NCI-H1417 (cell line): ENCODE data around the gene PPP1R1B.
A peak's percentile ranks its signal among the peaks of the same experiment; 100 is the strongest.
"Not testable (repeated sequence)": the region's sequence is repeated elsewhere in the genome, so short reads cannot be mapped to it uniquely, and the experiment has no call there.

Source experiments
- DNase-seq, 3 experiments: peaks; one replicate each; lab custom pipeline; 2025; lab: John Stamatoyannopoulos, UW

Gene PPP1R1B

DNA sequence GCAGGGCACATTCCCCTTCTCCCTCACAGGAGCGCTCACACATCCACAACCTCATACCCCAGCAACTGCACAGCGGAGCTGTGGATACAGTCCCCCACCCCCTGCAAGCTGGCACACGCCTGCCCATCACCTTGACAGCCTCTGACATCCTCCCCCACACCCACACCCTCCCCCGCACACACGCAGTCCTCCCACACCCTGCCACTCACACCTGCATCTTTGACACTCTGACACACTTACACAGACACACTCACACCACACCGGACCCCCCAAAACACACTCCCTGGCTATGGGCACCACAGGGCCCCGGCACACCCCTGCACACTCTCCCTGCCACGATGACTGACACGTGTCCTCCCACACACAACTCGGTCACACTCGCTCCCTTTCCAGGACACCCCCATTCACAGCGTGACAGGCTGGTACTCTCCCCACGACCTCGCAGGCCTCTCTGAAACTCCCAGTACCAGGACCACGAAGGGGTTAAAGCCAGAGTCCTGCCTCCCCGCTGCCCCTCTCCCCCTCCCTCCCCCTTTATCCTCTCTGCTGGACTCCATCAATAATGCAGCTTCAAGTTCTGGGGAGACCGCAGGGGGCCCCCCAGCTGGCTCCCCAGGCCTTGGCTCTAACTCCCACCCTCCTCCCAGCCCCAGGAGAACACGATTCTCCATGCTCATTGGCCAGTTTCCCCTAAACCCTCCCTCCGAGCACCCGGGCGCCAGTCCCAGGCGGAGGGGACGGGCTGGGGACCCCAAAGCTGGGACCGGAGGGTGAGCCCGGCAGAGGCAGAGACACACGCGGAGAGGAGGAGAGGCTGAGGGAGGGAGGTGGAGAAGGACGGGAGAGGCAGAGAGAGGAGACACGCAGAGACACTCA lies at the start of gene PPP1R1B:
Gene PPP1R1B (plus strand): TSS at position 782 of the 876 bp plus-strand sequence. CDS start 441 bp downstream, outside the sequence.
- DNase-seq, result peak in 2 of 3 experiments; percentile 46 to 67

DNA sequence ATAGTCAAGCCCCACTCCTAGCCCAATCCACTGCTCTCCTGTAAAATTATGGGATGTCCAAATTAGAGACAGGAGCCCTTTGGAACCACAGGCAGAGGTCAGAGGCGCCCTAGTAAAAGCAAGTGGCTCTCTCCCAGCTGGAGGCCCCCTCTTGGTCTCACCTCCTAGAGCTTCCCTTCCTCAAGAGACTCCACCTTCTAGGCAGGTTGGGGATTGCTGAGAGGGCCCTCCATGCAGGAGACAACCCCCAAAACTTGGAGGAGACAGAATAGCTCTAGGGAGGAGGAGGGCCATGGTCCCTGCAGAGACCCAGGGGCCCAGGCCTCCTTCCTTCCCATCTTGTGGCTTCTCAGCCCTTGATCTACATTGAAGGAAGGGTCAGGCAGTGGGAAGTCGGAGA lies 48.5 kb upstream of the PPP1R1B start:
- DNase-seq, result no peak

DNA sequence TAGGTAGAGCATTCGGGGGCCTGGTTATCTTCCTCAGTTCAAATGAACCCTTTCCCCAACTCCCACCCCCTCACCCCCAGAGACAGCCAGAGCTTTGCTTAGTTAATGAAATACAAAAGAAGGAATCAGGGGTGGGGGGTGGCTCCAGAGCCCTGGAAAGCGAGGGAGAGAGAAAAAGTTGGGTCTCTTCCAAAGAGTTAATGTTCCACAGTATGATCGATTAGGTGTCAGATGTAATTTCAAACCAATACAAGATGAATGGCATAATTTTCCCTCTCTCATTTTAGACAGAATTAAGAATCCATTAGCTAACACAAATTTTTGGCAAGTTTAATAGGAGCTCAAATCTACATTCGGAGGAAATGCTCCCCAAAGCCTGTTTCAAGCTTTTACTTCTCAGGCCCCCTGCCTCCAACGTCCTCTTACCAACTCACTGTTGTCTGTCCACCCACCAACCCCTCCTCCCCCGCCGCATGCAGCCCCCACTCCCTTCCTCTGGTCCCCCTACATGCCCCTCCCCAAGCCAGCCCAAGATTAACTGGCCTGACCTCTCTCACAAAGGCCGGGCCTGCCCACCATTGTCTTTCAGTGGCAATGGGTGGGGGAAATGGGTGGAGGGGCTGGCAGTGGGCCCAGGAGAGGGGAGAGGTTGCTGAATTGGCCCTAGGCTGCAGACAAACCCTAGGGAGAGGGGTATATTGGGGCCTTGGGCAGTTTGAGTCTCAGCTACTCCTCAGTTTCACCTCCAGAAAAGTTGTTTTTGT lies 47.3 kb upstream of the PPP1R1B start:
- peak in 1 of 3 experiments; percentile 45 for DNase-seq

DNA sequence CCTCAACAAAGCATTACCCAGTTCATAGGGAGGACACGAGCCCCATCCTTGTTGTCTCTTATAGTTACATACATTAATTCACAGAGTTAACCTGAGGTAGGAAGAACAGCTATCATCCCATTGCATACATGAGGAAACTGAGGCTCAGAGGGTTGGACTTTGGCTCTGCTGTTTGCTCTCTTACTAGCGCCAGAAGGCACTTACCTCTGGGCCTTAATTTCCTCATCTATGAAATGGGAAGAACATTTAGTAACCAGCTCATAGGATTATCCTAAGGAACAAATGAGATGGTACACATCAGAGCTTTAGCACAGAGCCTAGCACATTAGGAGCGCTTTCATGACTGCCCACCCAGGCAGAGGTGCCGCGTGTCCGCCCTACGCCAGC lies 46.7 kb upstream of the PPP1R1B start:
- DNase-seq, result no peak

DNA sequence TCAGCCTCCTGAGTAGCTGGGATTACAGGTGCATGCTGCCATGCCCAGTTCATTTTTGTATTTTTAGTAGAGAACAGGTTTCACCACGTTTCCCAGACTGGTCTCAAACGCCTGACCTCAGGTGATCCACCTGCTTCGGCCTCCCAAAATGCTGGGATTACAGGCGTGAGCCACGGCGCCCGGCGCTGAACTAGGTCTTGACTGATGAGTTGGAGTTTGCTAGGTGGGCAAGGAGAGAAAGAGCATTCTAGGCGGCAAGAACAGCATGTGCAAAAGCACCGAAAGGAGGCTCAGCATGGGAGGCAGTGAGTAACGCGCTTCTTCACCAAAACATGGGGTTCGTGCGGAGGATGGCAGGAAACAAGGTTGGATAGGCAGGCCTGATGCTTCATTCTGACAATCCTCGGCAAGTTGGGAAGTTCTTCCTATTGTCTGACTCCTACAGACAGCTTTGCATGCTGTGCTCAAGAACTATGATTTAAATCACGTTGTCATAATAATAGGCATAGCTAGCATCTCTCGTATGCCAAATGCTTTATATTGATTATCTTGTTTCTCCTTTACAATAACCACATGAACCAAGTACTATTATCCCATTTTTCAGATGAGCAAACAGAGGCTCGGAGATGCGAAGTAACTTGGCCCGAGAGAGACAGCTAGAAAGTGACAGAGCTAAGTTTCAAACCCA lies 45.5 kb upstream of the PPP1R1B start:
- no peak for DNase-seq

DNA sequence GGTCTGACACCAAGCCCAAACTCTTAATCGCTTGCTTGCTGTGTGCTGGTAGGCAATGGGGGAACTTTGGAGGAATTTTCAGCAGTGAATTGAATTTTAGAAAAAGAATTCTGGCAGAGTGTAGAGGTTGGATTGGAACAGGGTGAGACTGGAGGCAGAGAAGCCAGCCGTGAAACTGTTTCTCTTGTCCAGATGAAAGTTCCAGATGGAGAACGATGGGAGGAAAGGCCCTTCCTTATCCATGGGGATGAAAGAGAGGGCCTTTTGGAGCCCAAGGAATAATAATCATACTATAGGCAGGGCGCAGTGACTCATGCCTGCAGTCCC lies 45.0 kb upstream of the PPP1R1B start:
- DNase-seq, result no peak

DNA sequence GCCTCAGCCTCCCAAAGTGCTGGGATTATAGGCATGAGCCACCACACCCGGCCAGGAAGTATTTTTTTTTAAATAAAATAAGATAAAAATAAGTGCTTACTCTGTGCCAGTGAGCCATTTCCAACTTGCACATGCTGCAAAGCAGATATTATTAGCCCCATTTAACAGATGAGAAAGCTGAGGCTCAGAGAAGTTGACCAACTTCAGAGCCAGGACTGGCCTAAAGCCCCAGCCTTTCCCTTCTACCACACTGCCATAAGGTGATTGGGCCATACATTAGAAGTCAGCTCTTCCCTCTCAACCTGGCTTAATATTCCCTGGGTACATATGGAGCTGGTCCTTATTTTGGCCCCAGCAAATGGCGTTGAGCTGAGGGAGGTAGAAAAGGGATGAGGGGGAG lies 44.1 kb upstream of the PPP1R1B start:
- DNase-seq, result no peak

DNA sequence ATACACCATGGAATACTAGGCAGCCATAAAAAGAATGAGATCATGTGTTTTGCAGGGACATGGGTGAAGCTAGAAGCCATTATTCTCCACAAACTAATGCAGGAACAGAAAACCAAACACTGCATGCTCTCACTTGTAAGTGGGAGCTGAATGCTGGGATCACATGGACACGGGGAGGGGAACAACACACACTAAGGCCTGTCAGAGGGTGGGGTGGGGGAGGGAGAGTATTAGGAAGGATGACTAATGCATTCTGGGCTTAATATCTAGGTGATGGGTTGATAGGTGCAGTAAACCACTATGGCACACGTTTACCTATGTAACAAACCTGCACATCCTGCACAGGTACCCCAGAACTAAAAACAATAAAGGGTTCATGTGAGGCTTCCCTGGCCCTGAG lies 36.6 kb upstream of the PPP1R1B start:
- DNase-seq, result not testable (repeated sequence)

DNA sequence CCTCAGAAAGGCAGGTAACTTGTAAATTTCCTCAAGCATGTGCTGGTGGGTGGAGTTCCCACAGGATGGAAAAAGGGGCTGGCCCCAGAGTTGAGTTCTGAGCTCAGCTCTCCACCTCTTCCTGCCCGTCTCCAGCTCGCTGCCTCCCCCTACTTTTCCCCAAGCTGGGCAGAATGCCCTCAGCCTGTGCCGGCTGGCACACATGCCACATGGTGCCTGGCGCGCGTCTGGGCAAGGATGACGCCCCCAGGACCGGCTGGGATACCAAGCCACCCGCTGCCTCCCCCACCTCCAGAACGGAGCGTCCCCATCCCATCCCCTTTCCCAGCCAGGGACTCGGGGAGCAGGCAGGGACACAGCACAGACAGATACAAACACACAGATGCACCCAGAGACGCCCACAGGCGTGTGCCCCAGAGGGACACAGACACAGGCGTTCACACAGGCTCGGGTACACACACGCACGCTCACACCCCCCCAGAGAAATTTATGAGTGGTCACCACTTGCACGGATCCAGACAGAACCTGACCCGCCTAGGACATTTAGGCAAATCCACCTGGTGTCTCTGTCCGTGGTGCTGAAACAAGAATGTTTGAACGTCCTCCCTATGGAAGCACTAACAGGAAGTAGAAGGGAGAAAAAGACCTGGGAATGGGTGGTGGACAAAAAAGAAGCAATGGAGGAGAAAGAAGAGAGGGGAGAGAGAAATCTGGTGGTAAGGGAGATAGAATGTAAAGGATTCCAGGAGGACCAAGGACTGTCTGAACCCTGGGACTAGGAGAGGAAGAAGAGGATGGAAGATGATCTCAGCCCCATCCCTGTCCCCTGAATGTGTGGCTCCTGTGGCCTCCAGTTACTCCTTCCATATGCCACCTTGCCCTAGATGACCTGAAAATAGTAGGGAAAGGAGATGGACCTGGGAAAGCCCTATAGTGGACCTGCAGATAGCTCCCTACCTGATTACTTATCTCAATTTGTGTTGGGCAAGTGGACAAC lies 34.5 kb upstream of the PPP1R1B start:
- DNase-seq, result peak in 2 of 3 experiments; percentile 20 to 40

DNA sequence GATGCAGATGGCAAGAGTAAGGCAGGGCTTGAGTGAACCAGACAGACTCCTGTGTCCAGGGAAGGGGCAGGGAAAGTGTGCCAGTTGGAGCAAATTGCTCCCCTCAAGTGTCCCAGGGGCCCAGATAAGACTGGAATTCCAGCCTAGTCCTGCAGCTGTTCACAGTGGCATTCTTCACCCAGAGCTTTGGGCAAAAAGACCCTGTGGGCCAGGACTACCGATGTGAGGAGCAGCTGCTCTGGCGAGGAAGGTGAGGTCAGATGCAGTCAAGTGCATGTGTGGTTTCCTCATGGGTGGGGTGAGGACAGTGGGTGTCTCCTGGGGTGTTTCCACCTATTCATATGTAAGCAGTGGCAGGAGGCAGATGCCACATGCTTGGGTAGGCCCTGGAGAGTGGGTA lies 33.4 kb upstream of the PPP1R1B start:
- DNase-seq, result no peak

DNA sequence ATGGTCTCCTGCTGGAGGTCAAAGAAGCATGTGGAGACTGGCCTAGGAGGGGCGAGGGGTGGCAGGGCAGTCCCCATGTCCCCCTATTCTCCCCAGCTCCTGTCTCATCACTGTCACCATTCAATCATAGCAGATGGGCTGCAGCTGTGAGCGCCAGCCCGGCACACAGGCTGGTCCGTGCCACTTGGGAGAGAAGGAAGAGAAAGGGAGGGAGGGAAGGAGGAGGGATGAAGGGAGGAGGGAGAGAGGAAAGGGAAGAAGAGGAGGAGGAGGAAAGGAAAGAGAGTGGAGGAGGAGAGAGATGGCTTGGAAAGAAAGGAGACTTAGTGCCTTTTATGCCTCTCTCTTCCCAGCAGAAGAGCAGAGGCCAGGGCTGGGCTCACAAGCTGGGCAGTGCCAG lies 31.5 kb upstream of the PPP1R1B start:
- no peak for DNase-seq

DNA sequence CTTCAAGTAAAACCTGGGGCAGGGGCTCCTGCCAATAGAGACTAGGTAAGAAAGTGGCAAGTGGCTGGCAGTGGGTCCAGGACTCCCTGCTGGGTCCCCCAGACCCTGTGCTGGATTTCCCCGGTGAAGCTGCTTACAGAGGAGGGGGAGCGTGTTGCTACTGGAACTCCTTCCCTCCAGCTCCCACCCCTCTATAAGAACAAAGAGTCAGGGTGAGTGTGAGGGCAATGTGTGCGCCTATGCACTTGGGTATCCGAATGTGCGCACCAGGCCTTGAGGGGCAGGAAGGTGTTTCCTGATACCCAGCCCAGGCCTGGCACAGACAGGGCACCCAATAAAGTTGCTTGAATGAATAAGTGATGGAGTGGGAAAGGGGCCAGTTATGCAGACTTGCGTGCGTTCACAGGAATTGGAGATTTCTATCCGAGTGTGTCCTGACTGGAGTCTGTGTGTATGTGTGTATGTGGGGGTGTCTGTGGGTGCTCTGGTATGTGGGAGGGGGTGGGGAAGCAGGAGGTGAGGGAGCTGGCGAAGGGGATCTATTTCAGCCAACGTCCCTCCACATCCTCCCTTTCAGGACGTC lies 30.7 kb upstream of the PPP1R1B start:
- no peak for DNase-seq

DNA sequence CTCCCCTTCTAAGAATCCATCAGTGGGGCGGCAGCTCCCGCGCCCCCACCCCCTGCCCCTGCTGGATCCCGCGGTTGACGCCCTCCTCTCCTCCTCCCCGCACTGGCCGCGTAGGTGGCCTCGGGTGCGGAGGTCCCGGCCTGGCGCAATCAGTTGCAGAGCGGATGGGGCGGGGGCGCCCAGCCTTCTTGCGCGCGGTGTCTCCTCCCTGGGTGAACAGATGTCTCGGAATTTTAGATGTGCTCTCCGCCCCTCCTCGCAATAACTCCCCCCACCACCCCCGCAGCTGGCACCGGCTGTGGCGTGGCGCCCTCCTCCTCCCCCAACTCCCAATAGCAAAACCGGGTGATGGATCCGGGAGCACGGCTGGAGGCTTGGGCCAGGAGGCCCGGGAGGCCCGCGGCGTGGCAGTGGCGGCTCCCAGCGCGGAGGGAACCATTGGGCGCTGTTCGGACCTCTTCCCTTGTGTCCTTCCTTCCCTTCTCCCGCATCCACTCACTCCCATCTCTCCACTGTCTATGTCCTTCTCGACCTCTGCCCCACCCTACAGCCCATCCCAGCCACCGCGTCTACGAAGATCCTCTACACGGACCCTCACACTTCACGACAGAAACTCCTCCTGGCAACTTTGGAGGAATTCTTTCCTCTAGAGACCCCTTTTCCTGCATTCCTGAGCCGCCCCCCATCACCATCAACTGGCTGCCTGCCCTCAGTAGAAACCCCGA lies 30.0 kb upstream of the PPP1R1B start:
- DNase-seq, result no peak

DNA sequence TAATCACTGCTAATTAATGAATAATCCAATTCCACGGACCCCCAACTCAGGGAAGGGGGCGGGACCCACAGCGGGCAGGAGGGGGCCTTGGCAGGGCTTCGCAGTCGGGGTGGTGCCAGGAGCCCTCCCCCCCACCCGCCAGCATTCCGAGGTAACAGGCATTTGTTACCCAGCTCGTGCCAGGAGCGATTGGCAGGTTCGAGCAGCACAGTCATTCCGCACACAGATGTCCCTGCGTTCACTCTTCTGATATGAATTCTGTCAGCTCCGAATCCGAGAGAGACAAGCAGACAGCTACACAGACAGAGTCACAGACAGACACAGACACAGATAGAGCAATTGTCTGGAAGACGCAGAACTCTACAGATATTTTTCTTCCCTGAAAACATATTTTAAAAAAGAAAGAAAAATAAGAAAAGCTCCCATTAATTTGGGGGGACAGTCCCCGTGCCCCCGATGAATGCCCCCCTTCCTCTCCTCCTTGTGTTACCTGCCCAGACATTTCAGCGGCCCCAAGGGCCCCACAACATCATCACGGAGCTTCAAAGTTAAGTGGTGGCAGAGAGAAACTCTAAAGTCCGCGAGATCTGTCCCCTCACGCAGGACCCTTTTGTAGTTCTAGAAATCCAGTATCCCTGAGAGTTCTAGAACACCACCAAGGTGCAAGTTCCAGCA lies 29.2 kb upstream of the PPP1R1B start:
- DNase-seq, result no peak

DNA sequence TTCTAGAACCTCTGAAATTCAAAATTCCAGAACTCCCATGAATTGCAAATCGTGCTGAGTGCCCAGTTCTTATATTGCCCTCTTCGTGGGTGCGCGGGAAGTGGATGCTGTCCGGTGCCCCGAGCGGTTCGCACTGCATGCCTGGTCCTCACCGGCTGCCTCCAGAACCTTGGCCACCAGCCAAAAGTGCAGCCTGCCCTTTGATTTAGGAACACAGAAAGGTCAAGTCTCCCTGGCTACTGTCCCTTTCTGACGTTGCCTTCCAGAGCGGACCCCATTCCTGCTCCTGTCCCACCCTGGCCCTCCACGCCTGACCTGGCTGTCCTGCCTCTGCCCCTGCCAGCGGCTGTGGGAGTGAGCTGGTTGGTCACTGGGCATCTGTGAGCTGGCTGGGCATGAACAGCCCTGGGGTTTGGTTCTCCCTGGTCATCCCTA lies 28.7 kb upstream of the PPP1R1B start:
- peak in 2 of 3 experiments; percentile 25 to 42 for DNase-seq

DNA sequence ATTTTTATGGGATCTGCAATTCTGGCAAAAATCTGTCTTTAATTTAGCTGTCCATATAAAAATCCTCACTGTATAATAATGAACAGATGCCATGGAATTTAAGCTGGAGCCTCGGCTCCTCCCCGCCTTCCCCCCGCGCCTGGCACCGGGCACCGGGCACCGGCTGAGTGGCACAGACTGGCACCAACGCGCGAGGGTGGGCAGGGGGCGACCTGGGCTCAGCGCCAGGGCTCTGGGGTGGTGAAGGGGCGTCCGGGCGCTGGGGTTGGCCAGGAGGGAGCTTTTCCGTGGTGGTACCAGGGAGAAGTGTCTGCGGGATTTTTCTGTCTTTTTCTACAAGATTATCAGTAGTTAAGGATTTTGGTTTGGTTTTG lies 28.1 kb upstream of the PPP1R1B start:
- DNase-seq, result no peak

DNA sequence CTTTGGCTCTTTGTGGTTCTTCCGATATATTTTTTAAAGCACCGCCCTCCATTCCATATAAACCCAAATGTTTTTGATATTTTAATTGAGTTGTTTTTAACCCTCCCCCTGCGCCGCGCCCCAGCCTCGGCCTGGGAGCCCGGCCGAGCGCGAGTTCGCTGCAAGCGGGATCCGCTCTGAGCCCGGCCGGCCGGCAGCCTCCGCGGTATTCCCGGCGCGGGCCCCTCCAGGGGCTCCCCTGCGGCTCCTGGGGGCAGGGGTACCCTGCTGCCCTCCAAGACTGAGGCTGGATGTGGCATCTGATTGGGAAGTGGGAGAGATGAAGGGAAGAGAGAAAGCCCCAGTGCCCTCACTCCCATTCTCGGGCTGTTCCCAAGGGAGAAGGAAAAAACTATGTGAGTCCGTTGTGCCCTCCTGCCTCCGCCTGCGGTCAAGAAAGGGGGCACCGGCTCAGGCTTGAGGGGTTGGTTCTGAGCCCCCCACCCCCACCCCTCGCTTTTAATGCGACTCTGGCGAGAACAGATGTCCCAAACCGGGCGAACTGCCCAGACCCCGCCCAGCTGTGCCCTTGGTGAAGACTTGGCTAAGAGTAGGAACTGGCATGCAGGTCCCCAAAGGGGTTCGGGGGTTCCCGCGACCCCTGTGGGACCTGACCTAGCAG lies 27.6 kb upstream of the PPP1R1B start:
- DNase-seq, result peak in 2 of 3 experiments; percentile 27 to 47

DNA sequence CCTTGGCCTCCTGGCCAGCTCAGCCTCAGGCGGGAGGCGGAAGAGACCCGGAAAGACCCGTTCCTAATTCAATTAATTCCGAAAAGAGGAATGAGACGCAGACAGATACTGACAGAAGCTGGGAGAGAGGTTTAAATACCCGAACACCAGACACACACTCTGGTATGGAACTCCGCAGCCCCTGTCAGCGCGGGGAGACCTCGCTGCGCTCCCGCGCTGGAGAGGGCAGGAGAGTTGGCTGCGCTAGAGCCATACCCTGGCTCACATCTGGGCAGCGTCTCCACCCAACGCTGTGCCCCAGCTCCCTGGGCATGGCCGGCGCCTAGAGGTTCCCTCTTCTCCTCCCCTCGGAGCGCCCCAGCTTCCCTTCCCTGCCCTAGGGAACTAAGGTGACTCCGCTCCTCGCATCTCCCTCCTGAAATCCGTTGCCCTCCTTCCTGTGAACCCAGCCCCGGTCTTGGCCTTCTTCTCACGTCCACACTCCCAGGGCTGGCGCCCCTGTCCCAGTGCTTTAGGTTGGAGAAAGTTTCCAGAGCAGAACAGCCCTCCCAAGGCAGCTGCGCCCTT lies 27.0 kb upstream of the PPP1R1B start:
- no peak for DNase-seq
